Left ventricle myocardium superior (tissue), 1 donor: ENCODE results near the gene SOBP. TPM values are rescaled to one million over a fixed set of nuclear protein-coding genes. Genes with fewer than 3 reads are reported as not detected.

ENCODE experiments used
- ATAC-seq: fragments of 200-7000 bp; cut with Tn5 transposase; one replicate; pipeline ENCODE4 v1.9.1; 2020; ENCODE audit warnings: mild to moderate bottlenecking, moderate library complexity
- DNase-seq: peaks from one replicate; pipeline ENCODE4 v3.0.0-alpha.2; 2020
- intact Hi-C: fragments of 100-400 bp; cut with micrococcal nuclease; formaldehyde crosslinking; loops from one replicate; pipeline ENCODE4 v1.11.0; 2022
- total RNA-seq: library from RNA; stranded (reverse); fragmentation: NEBNext Ultra II Directional; extraction: Animal tissue kit (Norgen Biotek cat#: 25700); gene quantifications from one replicate; pipeline ENCODE4 v1.2.1, GENCODE V29; 2021
- donor health status: DM: no; HTN: yes; CAD: no; lungs with severe emphysema.

Gene SOBP
- total RNA-seq, 1 donor from 2014 or later = 15.3 TPM

GRCh38 chr6:107626645-107627044 lies 136.7 kb downstream of the SOBP start:
- intact Hi-C loops = no loop called here

DNA sequence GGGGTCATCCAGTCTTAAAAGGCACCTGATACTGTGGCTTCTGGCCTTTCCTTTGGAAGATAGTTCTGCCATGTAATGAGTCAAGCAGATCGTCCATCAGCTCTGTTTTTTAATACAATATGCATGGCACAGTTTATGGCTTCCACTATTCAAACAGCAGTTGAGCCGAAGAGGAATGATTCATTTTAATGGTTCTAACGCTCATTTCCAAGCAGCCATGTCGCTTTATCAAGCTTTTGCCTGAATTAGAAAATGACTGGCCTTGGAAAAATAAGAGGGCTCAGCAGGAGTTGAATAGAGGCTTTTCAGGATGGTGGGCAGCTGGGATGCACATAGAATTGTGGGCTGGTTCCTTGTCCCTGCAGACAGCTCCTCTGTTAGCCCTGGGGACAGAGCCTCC lies 138.1 kb downstream of the SOBP start:
- DNase-seq (no peak), ATAC-seq (no peak)
- intact Hi-C loops = no loop called here

More at GRCh38 chr6:107626645-107627044, 136.7 kb downstream of the SOBP start:
- ATAC-seq = no peak
- DNase-seq = no peak

- DNase-seq (no peak), ATAC-seq (no peak)
- intact Hi-C loops = no loop called here
These were observed 139.0 kb downstream of the SOBP start for GRCh38 chr6:107628878-107629277.

GRCh38 chr6:107629548-107630129 lies 139.7 kb downstream of the SOBP start:
- ATAC-seq (no peak), DNase-seq (no peak)
- intact Hi-C loops = no loop called here

DNA sequence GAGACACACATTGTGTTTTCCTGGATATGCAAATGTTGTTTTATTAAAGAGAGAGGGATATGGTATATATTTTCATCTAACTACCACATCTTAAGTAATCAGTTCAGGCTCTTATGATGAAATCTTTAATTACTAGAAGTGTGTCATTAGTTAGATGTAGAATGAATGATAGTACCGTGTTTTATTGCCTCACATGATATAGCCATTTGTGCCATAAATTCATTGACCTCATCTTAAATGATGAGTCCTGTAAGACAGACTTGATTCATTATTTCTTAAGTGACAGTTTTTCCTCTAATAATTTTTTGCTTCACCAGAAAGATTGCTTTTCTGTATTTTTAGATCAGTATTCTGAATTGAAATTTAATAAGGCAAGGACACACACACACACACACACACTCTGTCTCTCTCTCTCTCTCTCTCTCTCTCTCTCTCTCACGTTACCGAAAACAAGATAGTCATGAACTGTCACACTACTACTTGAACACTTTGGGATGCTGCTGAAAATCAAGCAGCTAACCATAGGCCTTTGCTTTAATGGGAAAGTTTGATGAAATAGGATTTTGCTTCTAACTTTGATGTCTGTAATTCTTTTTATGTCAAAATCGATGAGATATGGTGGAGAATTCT lies 140.5 kb downstream of the SOBP start:
- DNase-seq = no peak
- intact Hi-C loops = no loop called here
- no peak for ATAC-seq

DNA sequence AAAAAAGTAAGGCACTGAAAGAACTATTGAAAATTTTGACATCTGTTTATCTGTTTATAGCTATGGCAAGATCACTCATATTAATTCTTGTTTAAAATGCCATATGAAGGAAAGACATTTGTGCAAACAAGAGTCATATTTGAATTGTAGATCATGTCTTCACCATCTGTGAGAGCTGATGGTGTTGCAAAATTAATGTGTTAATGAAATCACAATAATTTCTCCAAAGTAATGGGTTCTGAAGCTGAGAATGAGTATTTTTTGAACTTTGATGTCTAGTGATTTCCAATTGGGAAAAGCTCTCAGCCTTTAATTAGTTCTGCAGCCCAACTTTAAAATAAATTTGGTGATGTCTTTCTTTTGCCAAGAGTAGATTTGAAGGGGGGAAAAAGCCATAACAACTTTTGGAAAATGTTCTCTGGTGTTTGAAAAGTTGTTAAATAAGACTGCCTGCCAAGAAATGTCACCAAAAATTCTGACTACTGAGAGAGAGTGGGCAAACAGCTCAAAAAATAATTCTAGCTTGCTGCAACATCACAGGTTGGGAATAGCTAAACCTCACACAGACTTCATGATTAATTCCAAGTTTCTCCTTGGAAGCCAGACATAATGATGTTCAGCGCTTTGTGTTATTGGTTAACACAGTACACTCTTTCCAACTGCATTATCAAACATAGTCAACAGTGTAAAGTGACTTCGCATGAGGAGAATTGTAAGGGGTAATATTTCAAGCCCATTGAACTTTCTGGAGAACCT lies 142.6 kb downstream of the SOBP start:
- DNase-seq = no peak
- intact Hi-C loops = no loop called here
- peak; percentile 38 for ATAC-seq

DNA sequence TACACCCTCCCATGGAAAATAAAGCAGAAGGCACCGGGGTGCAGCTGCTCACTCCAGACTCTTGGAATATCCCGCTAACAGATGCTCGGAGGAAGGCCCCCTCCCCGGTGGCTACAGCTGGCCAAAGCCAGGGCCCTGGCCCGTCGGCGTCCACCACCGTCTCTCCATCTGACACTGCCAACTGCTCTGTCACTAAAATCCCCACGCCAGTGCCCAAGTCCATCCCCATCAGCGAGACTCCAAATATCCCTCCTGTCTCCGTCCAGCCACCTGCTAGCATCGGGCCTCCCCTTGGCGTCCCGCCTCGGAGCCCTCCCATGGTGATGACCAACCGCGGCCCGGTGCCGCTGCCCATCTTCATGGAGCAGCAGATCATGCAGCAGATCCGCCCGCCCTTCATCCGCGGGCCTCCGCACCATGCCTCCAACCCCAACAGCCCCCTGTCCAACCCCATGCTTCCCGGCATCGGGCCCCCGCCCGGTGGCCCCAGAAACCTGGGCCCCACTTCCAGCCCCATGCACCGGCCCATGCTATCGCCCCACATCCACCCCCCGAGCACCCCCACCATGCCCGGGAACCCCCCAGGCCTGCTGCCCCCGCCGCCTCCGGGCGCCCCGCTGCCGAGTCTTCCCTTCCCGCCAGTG lies 143.9 kb downstream of the SOBP start:
- intact Hi-C loops = no loop called here
- peak; percentile 73 for ATAC-seq
- DNase-seq = no peak

GRCh38 chr6:107634324-107635056 lies 144.6 kb downstream of the SOBP start:
- DNase-seq (peak; percentile 71), ATAC-seq (peak; percentile 84)
- intact Hi-C loops = no loop called here

DNA sequence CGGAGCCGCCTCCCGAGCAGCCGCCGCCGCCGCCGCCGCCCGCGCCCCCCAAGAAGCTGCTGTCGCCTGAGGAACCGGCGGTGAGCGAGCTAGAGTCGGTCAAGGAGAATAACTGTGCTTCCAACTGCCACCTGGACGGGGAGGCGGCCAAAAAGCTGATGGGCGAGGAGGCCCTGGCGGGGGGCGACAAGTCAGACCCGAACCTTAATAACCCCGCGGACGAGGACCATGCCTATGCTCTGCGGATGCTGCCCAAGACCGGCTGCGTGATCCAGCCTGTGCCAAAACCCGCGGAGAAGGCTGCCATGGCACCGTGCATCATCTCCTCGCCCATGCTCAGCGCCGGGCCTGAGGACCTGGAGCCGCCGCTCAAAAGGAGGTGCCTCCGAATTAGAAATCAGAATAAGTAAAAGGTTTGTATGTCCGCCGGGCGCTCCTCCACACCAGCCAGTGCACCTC lies 145.2 kb downstream of the SOBP start:
- intact Hi-C loops = no loop called here
- no peak for DNase-seq
- no peak for ATAC-seq

DNA sequence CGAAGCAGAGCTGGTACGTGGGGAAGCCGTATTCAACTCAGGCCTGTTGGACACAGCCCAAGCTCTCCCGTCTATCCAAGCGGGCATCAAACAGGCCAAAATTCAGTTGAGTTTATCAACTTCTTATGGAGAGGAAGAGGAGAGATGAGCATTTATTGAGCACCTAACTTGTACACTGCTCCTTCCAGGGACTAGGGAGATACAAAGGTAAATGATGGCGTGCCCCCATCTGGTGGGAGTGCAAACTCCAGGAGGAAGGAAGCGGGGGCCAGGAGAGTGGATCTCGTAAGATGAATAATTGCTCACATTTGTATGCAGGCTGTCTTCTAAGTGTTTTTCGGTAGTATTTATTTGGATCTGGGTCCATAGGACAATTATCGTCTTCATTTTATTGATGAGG lies 146.6 kb downstream of the SOBP start:
- no peak for ATAC-seq
- no peak for DNase-seq

DNA sequence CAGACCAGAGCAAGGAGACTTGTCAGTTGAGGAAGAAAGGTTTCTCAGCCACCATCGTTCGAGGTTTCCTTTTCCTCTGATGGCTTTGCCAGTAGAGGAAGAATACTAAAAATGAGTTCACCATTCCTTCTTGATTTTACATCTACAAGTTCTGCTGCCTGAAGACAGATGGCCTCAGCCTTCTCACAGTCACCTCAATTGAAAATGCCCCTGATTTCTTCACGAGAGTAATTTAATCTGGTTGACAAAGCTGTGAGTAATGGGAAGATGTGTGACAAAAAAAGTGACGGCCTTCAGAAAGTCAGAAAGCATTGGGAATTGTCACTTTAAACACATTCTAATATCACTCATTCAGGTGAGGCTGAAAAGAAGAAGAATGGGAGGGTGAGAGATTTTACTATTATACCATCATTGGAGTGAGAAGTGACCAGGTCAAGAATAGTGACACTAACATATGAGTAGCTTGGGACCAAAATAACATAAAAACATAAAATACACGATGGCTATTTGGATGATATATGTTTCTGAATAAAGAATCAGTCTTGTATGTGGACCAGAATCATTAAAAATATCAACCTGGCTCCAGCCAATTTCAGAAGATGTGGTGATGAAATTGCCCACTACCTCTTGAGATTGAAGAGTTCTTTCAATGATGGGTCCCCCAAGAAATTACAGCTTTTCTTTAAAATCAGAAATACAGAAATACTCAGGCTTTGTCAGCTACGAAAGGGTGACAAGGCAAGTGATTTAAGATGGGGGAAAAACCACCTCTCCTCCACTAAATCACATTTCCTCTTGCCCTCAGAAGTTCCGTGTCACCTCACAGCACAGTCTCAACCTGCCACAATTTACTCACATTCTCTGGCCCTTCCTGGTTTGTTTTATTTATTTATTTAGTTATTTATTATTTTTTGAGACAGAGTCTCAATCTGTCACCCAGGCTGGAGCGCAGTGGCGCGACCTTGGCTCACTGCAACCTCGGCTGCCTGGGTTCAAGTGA lies 147.7 kb downstream of the SOBP start:
- no peak for DNase-seq
- intact Hi-C loops = no loop called here
- no peak for ATAC-seq

More for the DNA sequence above, 146.6 kb downstream of the SOBP start:
- intact Hi-C loops = no loop called here

DNA sequence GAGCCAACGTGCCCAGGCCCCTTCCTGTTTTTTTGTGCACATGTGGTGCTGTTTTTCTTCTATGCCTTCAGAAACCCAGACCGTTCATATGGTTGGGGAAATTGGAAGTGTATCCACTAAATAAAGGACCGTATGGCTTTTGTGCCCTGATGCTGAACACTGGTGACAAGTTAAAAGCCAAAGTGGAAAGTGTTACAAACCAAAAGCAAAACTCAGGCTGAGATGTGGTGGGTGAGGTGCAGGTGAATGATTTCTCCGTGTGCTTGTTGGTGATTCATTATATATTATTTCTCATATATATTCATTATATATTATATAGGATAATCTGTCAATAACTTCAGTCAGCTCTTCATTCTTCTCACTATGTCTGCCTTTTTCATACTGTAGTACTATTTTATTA lies 148.6 kb downstream of the SOBP start:
- intact Hi-C loops = no loop called here
- ATAC-seq = no peak
- DNase-seq = no peak

DNA sequence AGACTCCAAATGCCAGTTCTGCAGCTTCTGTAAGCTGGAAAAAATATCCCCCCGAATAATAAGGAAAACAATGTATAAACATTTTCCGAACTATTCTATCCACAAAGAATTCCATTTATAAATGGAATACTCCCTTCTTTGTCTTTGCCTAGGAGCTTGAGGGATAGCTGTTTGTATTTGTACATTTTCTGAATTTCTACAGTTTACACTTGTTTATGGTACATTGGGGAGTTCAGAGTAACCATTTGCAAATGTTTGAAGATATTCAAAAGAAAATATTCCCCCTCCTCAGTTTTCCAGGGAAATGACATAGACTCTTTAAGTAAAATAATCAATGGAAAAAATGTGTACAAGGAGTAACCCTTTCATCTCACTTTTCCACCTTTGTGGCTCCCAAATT lies 149.6 kb downstream of the SOBP start:
- no peak for ATAC-seq

GRCh38 chr6:107641071-107641470 lies 151.2 kb downstream of the SOBP start:
- intact Hi-C loops = no loop called here
- no peak for DNase-seq
- ATAC-seq = no peak

More for the DNA sequence above, 149.6 kb downstream of the SOBP start:
- intact Hi-C loops = no loop called here
- no peak for DNase-seq

- intact Hi-C loops = no loop called here
- DNase-seq (peak; percentile 84), ATAC-seq (peak; percentile 93)
These were observed 151.6 kb downstream of the SOBP start for GRCh38 chr6:107641500-107641941.

DNA sequence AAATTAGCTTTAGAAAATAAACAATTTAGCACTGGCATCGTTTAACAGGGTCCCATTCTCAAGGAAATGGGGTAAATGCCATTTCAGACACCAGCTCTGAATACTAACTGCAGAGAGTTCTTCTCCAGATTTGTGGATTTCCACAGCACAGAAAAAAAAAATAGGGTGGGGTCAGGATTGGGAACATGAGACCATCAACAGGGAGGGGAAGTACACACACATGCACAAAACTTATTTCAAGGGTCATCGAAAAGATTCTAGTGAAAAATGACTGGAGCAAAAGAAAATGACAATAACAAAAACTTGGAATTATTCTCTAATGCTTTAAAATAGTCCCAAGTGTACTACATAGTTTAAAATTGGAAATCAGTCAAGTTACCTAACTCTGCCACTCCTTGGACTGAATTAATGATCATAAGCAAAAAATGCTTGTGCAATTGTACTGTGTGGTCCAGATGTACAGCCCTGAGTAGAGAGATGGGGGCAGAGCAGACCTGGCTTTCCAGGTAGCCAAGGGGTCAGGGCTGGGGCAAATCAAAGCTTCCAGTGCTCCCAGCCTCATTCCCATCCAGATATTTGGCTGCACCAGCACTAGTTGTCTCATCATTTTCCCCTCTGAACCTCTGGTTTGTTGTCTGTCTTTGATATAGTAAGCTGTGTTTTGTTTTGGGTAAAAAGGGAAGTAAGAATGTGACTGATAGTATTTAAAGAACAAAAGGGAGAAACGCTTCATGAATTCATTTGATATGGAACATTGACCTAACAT lies 152.4 kb downstream of the SOBP start:
- no peak for ATAC-seq
- no peak for DNase-seq
- intact Hi-C loops = no loop called here

- intact Hi-C loops = no loop called here
These were observed 153.0 kb downstream of the SOBP start for GRCh38 chr6:107642861-107643328.

More at GRCh38 chr6:107642861-107643328, 153.0 kb downstream of the SOBP start:
- DNase-seq (no peak), ATAC-seq (no peak)
